ENCODE data around the gene PEX11G.

- TF ChIP-seq CTCF (IDR thresholded peaks at IDR 0.05), result no peak
- no peak for TF ChIP-seq POLR2A (IDR thresholded peaks at IDR 0.05)
- TF ChIP-seq EP300 (IDR thresholded peaks at IDR 0.05), result no peak
Observed at GRCh38 chr19:7476241-7476640, 12.6 kb downstream of the PEX11G start.
